ENCODE measurements around the gene BOLA1. TPM values are rescaled to one million over a fixed set of nuclear protein-coding genes. Genes with fewer than 3 reads are reported as not detected.

Gene BOLA1
- total and polyA plus RNA-seq, 2 of the 13 experiments (the other 11 are each of a cell fraction or from before 2014, with no cell fraction given), result 3.2 to 4.2 TPM

DNA sequence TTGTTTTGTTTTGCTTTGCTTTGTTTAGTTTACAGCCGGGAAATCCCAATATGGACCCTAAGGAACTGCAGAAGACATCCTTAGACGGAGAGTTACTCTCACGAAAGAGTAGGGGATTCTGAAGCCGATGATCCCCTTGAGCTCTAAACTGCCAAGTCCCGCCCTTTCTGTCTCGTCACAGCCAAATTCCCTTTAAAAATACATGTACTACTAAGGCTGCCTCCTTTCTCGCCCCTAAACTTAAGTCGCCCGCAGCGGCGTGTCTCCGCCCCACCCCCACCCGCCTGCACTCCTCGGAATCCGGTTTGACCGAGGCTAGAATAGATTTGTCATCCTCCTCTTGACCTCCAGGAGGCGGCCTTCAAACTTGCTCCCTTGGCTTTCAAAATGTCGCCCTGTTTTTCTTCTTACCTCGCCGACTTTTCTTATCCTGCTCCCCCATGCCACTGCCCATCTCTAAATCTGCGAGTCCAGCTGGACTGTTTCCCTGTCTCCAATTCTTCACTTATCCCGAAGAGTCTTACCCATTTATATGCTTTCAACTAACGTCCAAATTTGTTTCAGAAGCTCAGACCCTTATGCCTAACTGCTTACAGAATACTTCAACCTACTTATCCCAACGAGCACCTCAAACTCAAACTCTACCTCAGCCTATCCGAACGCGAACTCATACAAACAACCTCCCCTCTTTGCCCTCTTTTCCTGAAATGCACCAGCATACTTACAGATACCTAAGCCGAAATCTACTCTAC lies 10.9 kb upstream of the BOLA1 start (continued):
- TF ChIP-seq, protein P1, sequence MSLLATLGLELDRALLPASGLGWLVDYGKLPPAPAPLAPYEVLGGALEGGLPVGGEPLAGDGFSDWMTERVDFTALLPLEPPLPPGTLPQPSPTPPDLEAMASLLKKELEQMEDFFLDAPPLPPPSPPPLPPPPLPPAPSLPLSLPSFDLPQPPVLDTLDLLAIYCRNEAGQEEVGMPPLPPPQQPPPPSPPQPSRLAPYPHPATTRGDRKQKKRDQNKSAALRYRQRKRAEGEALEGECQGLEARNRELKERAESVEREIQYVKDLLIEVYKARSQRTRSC (CRISPR knock-in tag; IDR thresholded peaks at IDR 0.05; ENCODE audit: low read depth), result no peak
- 0 out of 2 replicates have a peak, but pooled peaks have one; percentile 50 for TF ChIP-seq ZNF251 (CRISPR knock-in tag; IDR thresholded peaks at IDR 0.05)
- TF ChIP-seq TCF7 (IDR thresholded peaks at IDR 0.05; ENCODE audit: low read depth), result no peak
- TF ChIP-seq NFKB2 (CRISPR knock-in tag; IDR thresholded peaks at IDR 0.05; ENCODE audit: borderline replicate concordance), result no peak
- TF ChIP-seq KMT2B (CRISPR knock-in tag; IDR thresholded peaks at IDR 0.05), result no peak
- TF ChIP-seq ZMYM4 (CRISPR knock-in tag; IDR thresholded peaks at IDR 0.05), result peak; percentile 49; the same call in 1 of the 2 replicates
- TF ChIP-seq, protein P2, sequence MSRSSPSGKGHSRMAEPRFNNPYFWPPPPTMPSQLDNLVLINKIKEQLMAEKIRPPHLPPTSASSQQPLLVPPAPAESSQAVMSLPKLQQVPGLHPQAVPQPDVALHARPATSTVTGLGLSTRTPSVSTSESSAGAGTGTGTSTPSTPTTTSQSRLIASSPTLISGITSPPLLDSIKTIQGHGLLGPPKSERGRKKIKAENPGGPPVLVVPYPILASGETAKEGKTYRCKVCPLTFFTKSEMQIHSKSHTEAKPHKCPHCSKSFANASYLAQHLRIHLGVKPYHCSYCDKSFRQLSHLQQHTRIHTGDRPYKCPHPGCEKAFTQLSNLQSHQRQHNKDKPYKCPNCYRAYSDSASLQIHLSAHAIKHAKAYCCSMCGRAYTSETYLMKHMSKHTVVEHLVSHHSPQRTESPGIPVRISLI (CRISPR knock-in tag; IDR thresholded peaks at IDR 0.05; ENCODE audit: borderline replicate concordance), result 0 out of 2 replicates have a peak, but pooled peaks have one; percentile 15
- TF ChIP-seq, protein P3, sequence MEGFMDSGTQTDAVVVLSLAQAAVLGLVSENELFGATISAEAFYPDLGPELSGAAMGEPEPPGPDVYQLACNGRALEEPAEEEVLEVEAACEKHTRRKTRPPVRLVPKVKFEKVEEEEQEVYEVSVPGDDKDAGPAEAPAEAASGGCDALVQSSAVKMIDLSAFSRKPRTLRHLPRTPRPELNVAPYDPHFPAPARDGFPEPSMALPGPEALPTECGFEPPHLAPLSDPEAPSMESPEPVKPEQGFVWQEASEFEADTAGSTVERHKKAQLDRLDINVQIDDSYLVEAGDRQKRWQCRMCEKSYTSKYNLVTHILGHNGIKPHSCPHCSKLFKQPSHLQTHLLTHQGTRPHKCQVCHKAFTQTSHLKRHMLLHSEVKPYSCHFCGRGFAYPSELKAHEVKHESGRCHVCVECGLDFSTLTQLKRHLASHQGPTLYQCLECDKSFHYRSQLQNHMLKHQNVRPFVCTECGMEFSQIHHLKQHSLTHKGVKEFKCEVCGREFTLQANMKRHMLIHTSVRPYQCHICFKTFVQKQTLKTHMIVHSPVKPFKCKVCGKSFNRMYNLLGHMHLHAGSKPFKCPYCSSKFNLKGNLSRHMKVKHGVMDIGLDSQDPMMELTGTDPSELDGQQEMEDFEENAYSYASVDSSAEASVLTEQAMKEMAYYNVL (CRISPR knock-in tag; IDR thresholded peaks at IDR 0.05; ENCODE audit: borderline replicate concordance), result no peak
- no peak for TF ChIP-seq ZIK1 (CRISPR knock-in tag; IDR thresholded peaks at IDR 0.05; ENCODE audit: borderline replicate concordance, low read depth)
- no peak for TF ChIP-seq ZNF451 (CRISPR knock-in tag; IDR thresholded peaks at IDR 0.05)
- TF ChIP-seq ZFP82 (CRISPR knock-in tag; IDR thresholded peaks at IDR 0.05; ENCODE audit: borderline replicate concordance), result no peak
- TF ChIP-seq ZNF747 (CRISPR knock-in tag; IDR thresholded peaks at IDR 0.05; ENCODE audit: borderline replicate concordance), result no peak
- TF ChIP-seq NFIB (CRISPR knock-in tag; IDR thresholded peaks at IDR 0.05; ENCODE audit: borderline replicate concordance), result no peak
- no peak for TF ChIP-seq SMAD1 (CRISPR knock-in tag; IDR thresholded peaks at IDR 0.05; ENCODE audit: borderline replicate concordance, low read depth)
- TF ChIP-seq SMAD3 (CRISPR knock-in tag; IDR thresholded peaks at IDR 0.05), result no peak
- TF ChIP-seq ZFAT (CRISPR knock-in tag; conservative IDR thresholded peaks at IDR 0.05), result no peak
- no peak for TF ChIP-seq RCOR2 (CRISPR knock-in tag; IDR thresholded peaks at IDR 0.05)
- TF ChIP-seq HDAC1 (CRISPR knock-in tag; IDR thresholded peaks at IDR 0.05), result peak; percentile 8; the same call in 1 of the 2 replicates
- no peak for TF ChIP-seq SAFB2 (CRISPR knock-in tag; IDR thresholded peaks at IDR 0.05; ENCODE audit: borderline replicate concordance, low read depth)
- TF ChIP-seq BRD4 (CRISPR knock-in tag; IDR thresholded peaks at IDR 0.05), result 0 out of 2 replicates have a peak, but pooled peaks have one; percentile 42
- no peak for TF ChIP-seq MAZ (IDR thresholded peaks at IDR 0.05; ENCODE audit: borderline replicate concordance, low read depth, low read length)
- TF ChIP-seq MAZ (CRISPR knock-in tag; IDR thresholded peaks at IDR 0.05; ENCODE audit: low read depth), result 0 out of 2 replicates have a peak, but pooled peaks have one; percentile 23
- TF ChIP-seq, protein P4, sequence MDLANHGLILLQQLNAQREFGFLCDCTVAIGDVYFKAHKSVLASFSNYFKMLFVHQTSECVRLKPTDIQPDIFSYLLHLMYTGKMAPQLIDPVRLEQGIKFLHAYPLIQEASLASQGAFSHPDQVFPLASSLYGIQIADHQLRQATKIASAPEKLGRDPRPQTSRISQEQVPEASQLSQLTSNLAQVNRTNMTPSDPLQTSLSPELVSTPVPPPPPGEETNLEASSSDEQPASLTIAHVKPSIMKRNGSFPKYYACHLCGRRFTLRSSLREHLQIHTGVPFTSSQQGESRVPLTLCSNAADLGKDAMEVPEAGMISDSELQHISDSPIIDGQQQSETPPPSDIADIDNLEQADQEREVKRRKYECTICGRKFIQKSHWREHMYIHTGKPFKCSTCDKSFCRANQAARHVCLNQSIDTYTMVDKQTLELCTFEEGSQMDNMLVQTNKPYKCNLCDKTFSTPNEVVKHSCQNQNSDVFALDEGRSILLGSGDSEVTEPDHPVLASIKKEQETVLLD (CRISPR knock-in tag; IDR thresholded peaks at IDR 0.05; ENCODE audit: low read depth), result 0 out of 2 replicates have a peak, but pooled peaks have one; percentile 43

Data from HepG2 (cell line).